ENCODE data around the gene TSPYL2. TPM values are rescaled to one million over a fixed set of nuclear protein-coding genes. Genes with fewer than 3 reads are reported as not detected.

The TSPYL2 gene
- total RNA-seq, 6 donors from 2014 or later, result 33.4 to 162 (median 46.6) TPM

DNA sequence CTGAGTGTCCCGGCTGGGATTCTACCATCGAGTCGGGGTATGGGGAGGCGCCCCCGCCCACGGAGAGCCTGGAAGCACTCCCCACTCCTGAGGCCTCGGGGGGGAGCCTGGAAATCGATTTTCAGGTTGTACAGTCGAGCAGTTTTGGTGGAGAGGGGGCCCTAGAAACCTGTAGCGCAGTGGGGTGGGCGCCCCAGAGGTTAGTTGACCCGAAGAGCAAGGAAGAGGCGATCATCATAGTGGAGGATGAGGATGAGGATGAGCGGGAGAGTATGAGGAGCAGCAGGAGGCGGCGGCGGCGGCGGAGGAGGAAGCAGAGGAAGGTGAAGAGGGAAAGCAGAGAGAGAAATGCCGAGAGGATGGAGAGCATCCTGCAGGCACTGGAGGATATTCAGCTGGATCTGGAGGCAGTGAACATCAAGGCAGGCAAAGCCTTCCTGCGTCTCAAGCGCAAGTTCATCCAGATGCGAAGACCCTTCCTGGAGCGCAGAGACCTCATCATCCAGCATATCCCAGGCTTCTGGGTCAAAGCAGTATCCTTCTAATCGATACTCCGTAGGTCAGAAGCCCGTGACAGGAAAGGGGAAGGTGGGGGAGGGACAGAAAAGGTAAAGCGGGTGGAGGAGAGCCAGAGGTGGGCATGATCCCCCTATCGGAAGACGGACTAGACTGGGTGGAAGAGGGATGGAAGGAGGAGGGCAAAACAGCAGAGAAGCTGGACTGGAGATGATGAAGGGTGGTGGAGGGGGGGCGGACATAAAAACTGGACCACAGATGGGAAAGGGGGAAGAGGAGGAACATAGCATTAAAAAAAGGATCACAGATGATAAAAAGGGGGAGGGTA, 828 bp downstream of the TSPYL2 start:
- peak in 1 of 2 donors; percentile 58 for DNase-seq
- 7 to 38% methylated on average over 24 to 31 of the region's 31 CpGs for WGBS, 2 donors

DNA sequence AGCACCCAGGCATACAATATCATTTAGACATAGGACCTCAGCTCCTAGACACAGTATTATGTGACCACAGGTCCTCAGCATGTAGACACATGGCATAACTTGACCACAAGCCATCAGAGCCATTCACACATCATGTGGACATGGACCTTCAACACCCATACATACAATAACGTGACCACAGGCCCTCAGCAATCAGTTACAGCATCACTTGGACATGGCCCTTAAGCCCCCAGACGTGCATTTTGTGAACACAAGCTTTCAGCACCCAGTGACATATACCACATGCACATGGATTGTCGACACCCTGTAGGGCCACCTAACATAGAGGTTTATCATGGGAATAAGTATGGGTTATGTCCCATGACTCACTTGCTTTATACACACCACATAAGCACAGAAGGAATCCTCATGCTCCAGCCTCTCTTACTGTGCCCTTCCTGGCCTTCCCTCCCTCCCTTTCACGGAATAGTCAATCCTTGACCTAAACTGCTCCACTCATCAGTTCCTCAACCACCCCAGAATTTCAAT, 1.9 kb downstream of the TSPYL2 start:
- no peak for TF ChIP-seq POLR2A (IDR thresholded peaks at IDR 0.05)
- no peak for TF ChIP-seq POLR2AphosphoS5 (IDR thresholded peaks at IDR 0.05)
- TF ChIP-seq, protein P1, sequence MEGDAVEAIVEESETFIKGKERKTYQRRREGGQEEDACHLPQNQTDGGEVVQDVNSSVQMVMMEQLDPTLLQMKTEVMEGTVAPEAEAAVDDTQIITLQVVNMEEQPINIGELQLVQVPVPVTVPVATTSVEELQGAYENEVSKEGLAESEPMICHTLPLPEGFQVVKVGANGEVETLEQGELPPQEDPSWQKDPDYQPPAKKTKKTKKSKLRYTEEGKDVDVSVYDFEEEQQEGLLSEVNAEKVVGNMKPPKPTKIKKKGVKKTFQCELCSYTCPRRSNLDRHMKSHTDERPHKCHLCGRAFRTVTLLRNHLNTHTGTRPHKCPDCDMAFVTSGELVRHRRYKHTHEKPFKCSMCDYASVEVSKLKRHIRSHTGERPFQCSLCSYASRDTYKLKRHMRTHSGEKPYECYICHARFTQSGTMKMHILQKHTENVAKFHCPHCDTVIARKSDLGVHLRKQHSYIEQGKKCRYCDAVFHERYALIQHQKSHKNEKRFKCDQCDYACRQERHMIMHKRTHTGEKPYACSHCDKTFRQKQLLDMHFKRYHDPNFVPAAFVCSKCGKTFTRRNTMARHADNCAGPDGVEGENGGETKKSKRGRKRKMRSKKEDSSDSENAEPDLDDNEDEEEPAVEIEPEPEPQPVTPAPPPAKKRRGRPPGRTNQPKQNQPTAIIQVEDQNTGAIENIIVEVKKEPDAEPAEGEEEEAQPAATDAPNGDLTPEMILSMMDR (IDR thresholded peaks at IDR 0.05), result no peak
- TF ChIP-seq EP300 (IDR thresholded peaks at IDR 0.05), result no peak
- peak overlapping the region in 3 of 4 donors; percentile 54 to 72 (median 69) for H3K4me3 ChIP-seq
- H3K27me3 ChIP-seq, result no peaks in the 10 kb centered on the region
- ATAC-seq (ENCODE audit: low FRiP score in 2 of 2) (no peak), DNase-seq (no peak)
- WGBS, 2 donors, result 70 to 79% methylated on average over 2 to 4 of the region's 4 CpGs
- H3K9me3 ChIP-seq, result no peaks in the 10 kb centered on the region
- H3K36me3 ChIP-seq, result peaks cover 0 to 9% (median 2%) of the 10 kb centered on the region in 4 donors
- peaks cover 3 to 15% (median 8%) of the 10 kb centered on the region in 4 donors for H3K4me1 ChIP-seq
- peak overlapping the region in 1 of 4 donors; percentile 89 for H3K27ac ChIP-seq

More for the DNA sequence above, 828 bp downstream of the TSPYL2 start:
- TF ChIP-seq EP300 (IDR thresholded peaks at IDR 0.05) (no peak), POLR2AphosphoS5 (IDR thresholded peaks at IDR 0.05) (no peak), POLR2A (IDR thresholded peaks at IDR 0.05) (no peak)
- TF ChIP-seq, protein P1 (IDR thresholded peaks at IDR 0.05), result no peak
- ATAC-seq (ENCODE audit: low FRiP score in 2 of 2), result no peak
- Histone ChIP-seq H3K27me3 (no peaks in the 10 kb centered on the region), H3K27ac (peak overlapping the region; percentile 86 to 91 (median 90)), H3K9me3 (no peaks in the 10 kb centered on the region), H3K4me3 (peak overlapping the region in 3 of 4 donors; percentile 54 to 72 (median 69)), H3K36me3 (peaks cover 0 to 9% (median 2%) of the 10 kb centered on the region in 4 donors), H3K4me1 (peaks cover 3 to 12% (median 7%) of the 10 kb centered on the region in 4 donors)

DNA sequence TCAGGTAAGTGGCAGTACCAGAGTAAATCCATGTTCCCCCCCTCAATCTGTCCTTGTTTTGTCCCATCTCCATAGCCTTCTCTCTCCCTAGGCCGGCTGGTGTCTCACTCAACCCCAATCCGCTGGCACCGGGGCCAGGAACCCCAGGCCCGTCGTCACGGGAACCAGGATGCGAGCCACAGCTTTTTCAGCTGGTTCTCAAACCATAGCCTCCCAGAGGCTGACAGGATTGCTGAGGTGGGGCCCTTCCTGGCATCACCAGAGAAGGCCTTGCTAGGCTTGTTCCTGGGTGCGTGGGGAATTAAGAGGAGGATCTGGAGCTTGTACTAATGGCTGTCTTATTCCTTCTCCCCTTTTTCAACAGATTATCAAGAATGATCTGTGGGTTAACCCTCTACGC, 2.7 kb downstream of the TSPYL2 start:
- DNase-seq (peak in 1 of 2 donors; percentile 31), ATAC-seq (ENCODE audit: low FRiP score in 2 of 2) (no peak)
- WGBS, 2 donors, result 92 to 93% methylated on average over 9 of the region's 9 CpGs
- Histone ChIP-seq H3K4me1 (peaks cover 3 to 15% (median 8%) of the 10 kb centered on the region in 4 donors), H3K27ac (peak overlapping the region in 1 of 4 donors; percentile 52), H3K27me3 (no peaks in the 10 kb centered on the region), H3K9me3 (no peaks in the 10 kb centered on the region), H3K4me3 (peak overlapping the region in 1 of 4 donors; percentile 72), H3K36me3 (peaks cover 0 to 9% (median 2%) of the 10 kb centered on the region in 4 donors)
- TF ChIP-seq, protein P1 (IDR thresholded peaks at IDR 0.05), result no peak
- no peak for TF ChIP-seq EP300 (IDR thresholded peaks at IDR 0.05)
- TF ChIP-seq POLR2AphosphoS5 (IDR thresholded peaks at IDR 0.05), result no peak
- no peak for TF ChIP-seq POLR2A (IDR thresholded peaks at IDR 0.05)

DNA sequence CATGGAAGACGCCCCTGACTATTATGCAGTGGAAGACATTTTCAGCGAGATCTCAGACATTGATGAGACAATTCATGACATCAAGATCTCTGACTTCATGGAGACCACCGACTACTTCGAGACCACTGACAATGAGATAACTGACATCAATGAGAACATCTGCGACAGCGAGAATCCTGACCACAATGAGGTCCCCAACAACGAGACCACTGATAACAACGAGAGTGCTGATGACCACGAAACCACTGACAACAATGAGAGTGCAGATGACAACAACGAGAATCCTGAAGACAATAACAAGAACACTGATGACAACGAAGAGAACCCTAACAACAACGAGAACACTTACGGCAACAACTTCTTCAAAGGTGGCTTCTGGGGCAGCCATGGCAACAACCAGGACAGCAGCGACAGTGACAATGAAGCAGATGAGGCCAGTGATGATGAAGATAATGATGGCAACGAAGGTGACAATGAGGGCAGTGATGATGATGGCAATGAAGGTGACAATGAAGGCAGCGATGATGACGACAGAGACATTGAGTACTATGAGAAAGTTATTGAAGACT, 3.6 kb downstream of the TSPYL2 start:
- Histone ChIP-seq H3K27ac (peak overlapping the region in 1 of 4 donors; percentile 52), H3K4me3 (no peak overlapping the region), H3K4me1 (peaks cover 3 to 15% (median 8%) of the 10 kb centered on the region in 4 donors), H3K9me3 (no peaks in the 10 kb centered on the region), H3K27me3 (no peaks in the 10 kb centered on the region), H3K36me3 (peaks cover 0 to 9% (median 2%) of the 10 kb centered on the region in 4 donors)
- DNase-seq (no peak), ATAC-seq (ENCODE audit: low FRiP score in 2 of 2) (no peak)
- 80 to 88% methylated on average over 14 to 17 of the region's 17 CpGs for WGBS, 2 donors
- TF ChIP-seq POLR2AphosphoS5 (IDR thresholded peaks at IDR 0.05) (no peak), EP300 (IDR thresholded peaks at IDR 0.05) (no peak), POLR2A (IDR thresholded peaks at IDR 0.05) (no peak)
- TF ChIP-seq, protein P1 (IDR thresholded peaks at IDR 0.05), result no peak

Data from upper lobe of left lung (tissue), 6 donors.